Lower leg skin (tissue), 4 donors: ENCODE data around the gene DENND2C. TPM values are rescaled to one million over a fixed set of nuclear protein-coding genes. Genes with fewer than 3 reads are reported as not detected.

Source experiments
- DNase-seq, 2 donors: peaks; one replicate each; pipeline ENCODE4 v3.0.0-alpha.2; 2019; ENCODE audit warnings: low spot score in 2 of 2
- H3K4me3 ChIP-seq: fragments of 200-600 bp; sonication (generic); 2 replicates; pipeline ENCODE4 v1.5.1; 2017; ENCODE audit warnings: mild to moderate bottlenecking, low read depth; ENCODE audit not compliant: poor library complexity, severe bottlenecking
- CTCF ChIP-seq, 3 donors: fragments of 450-650 bp; IDR thresholded peaks; one replicate each; pipeline ENCODE4 v1.5.1; 2016; ENCODE audit warnings: antibody characterized with exemption in 3 of 3, mild to moderate bottlenecking in 3 of 3, moderate library complexity in 2 of 3
- POLR2A ChIP-seq, 2 donors: fragments of 450-650 bp; IDR thresholded peaks; one replicate each; pipeline ENCODE4 v1.6.1; 2016 to 2017; ENCODE audit warnings: antibody characterized with exemption in 2 of 2, mild to moderate bottlenecking in 1 of 2, moderate library complexity in 1 of 2
- WGBS, 2 donors: methylation state at CpG; one replicate each; pipeline ENCODE4 v1.1.5; 2018; 5-methylcytosine and 5-hydroxymethylcytosine counted together
- intact Hi-C: fragments of 100-400 bp; cut with DNase I; formaldehyde crosslinking; loops from one replicate; pipeline ENCODE4 v1.15.0; 2023; ENCODE audit warnings: low total_unique reads
- total RNA-seq, 4 donors: library from RNA; depleted of rRNA; stranded (reverse); fragments of >200 nt; gene quantifications; one replicate each; pipeline ENCODE4 v1.1.0, GENCODE V29; 2016

DENND2C gene
- total RNA-seq, 4 donors from 2014 or later: 43.0 to 61.2 (median 52.5) TPM

GRCh38 chr1:114692947-114693346 is 23.1 kb upstream of the DENND2C start:
- intact Hi-C loops: no loop called here
- WGBS, 2 donors: 93 to 94% methylated on average over 3 of the region's 3 CpGs
- no peak for TF ChIP-seq CTCF (IDR thresholded peaks at IDR 0.05)
- TF ChIP-seq POLR2A (IDR thresholded peaks at IDR 0.05): no peak

GRCh38 chr1:114691061-114691460 is 21.2 kb upstream of the DENND2C start:
- intact Hi-C loops: no loop called here
- H3K4me3 ChIP-seq: no peak overlapping the region
- WGBS, 2 donors: 73 to 74% methylated on average over 2 of the region's 2 CpGs
- DNase-seq: no peak
- no peak for TF ChIP-seq POLR2A (IDR thresholded peaks at IDR 0.05)
- TF ChIP-seq CTCF (IDR thresholded peaks at IDR 0.05): no peak

More at GRCh38 chr1:114692947-114693346, 23.1 kb upstream of the DENND2C start:
- no peak overlapping the region for H3K4me3 ChIP-seq
- DNase-seq: no peak

- intact Hi-C loops: no loop called here
- 84 to 86% methylated on average over 1 of the region's 1 CpG for WGBS, 2 donors
- DNase-seq: no peak
- no peak overlapping the region for H3K4me3 ChIP-seq
- TF ChIP-seq POLR2A (IDR thresholded peaks at IDR 0.05) (no peak), CTCF (IDR thresholded peaks at IDR 0.05) (no peak)
These were observed 20.3 kb upstream of the DENND2C start for GRCh38 chr1:114690148-114690547.

- intact Hi-C loops: no loop called here
- WGBS, 2 donors: 76 to 92% methylated on average over 4 of the region's 4 CpGs
- DNase-seq: no peak
These were observed 18.7 kb upstream of the DENND2C start for GRCh38 chr1:114688526-114688925.

GRCh38 chr1:114685851-114686250 is 16.0 kb upstream of the DENND2C start:
- no peak overlapping the region for H3K4me3 ChIP-seq
- intact Hi-C loops: no loop called here
- no peak for DNase-seq
- 78 to 79% methylated on average over 5 of the region's 5 CpGs for WGBS, 2 donors
- TF ChIP-seq POLR2A (IDR thresholded peaks at IDR 0.05) (no peak), CTCF (IDR thresholded peaks at IDR 0.05) (no peak)

More at GRCh38 chr1:114688526-114688925, 18.7 kb upstream of the DENND2C start:
- H3K4me3 ChIP-seq: no peak overlapping the region
- TF ChIP-seq POLR2A (IDR thresholded peaks at IDR 0.05) (no peak), CTCF (IDR thresholded peaks at IDR 0.05) (no peak)

GRCh38 chr1:114677691-114678090 is 7.8 kb upstream of the DENND2C start:
- TF ChIP-seq POLR2A (IDR thresholded peaks at IDR 0.05): no peak
- TF ChIP-seq CTCF (IDR thresholded peaks at IDR 0.05): no peak
- no peak for DNase-seq
- intact Hi-C loops: no loop called here
- 83 to 85% methylated on average over 5 of the region's 5 CpGs for whole genome bisulfite sequencing, 2 donors
- H3K4me3 ChIP-seq: no peak overlapping the region
